Karpas-422 (cell line): ENCODE data around the gene NWD2. TPM values are rescaled to one million over a fixed set of nuclear protein-coding genes. Genes with fewer than 3 reads are reported as not detected.
"Not testable (repeated sequence)": the region's sequence is repeated elsewhere in the genome, so short reads cannot be mapped to it uniquely, and the experiment has no call there.

Experiments used
- DNase-seq: peaks from one replicate; pipeline ENCODE4 v3.0.0-alpha.2; 2015
- H2AFZ ChIP-seq: fragments of 200-600 bp; sonication (generic); 2 replicates; pipeline ENCODE4 v1.6.1; 2014; ENCODE audit warnings: antibody characterized with exemption, low read length, mixed read lengths
- H3K27ac ChIP-seq: fragments of 200-600 bp; sonication (generic); 2 replicates; pipeline ENCODE4 v1.5.1; 2014; ENCODE audit warnings: mild to moderate bottlenecking, low read length, moderate library complexity
- H3K27me3 ChIP-seq: fragments of 200-600 bp; sonication (generic); 2 replicates; pipeline ENCODE4 v1.6.1; 2014; ENCODE audit warnings: low read length, mixed read lengths
- H3K36me3 ChIP-seq: fragments of 200-600 bp; sonication (generic); 2 replicates; pipeline ENCODE4 v1.6.1; 2014; ENCODE audit warnings: low read length, mixed read lengths; ENCODE audit not compliant: insufficient read depth
- H3K4me1 ChIP-seq: fragments of 200-600 bp; sonication (generic); 2 replicates; pipeline ENCODE4 v1.6.1; 2014; ENCODE audit warnings: mild to moderate bottlenecking, low read length, mixed read lengths
- H3K4me2 ChIP-seq: fragments of 200-600 bp; sonication (generic); 2 replicates; pipeline ENCODE4 v1.6.1; 2014; ENCODE audit warnings: low read length, low read depth, mild to moderate bottlenecking; ENCODE audit not compliant: poor library complexity, severe bottlenecking
- H3K4me3 ChIP-seq: fragments of 200-600 bp; sonication (generic); 2 replicates; pipeline ENCODE4 v1.5.1; 2014; ENCODE audit warnings: mild to moderate bottlenecking, antibody characterized with exemption, low read length, mixed read lengths
- H3K79me2 ChIP-seq: fragments of 200-600 bp; sonication (generic); 2 replicates; pipeline ENCODE4 v1.6.1; 2014; ENCODE audit warnings: mild to moderate bottlenecking, low read length, mixed read lengths
- H3K9ac ChIP-seq: fragments of 200-600 bp; sonication (generic); 2 replicates; pipeline ENCODE4 v1.6.0; 2014; ENCODE audit warnings: low read length
- H3K9me2 ChIP-seq: fragments of 200-600 bp; sonication (generic), shearing (Covaris generic); replicated peaks from 2 replicates; pipeline ENCODE4 v1.6.0; 2014; ENCODE audit warnings: mild to moderate bottlenecking, low read length, moderate library complexity; ENCODE audit not compliant: insufficient read depth
- H3K9me3 ChIP-seq: fragments of 300-700, 200-600 bp; sonication (generic); 2 replicates; pipeline ENCODE4 v1.6.1; 2014; ENCODE audit warnings: low read length, mixed read lengths
- H4K20me1 ChIP-seq: fragments of 200-600 bp; sonication (generic); 2 replicates; pipeline ENCODE4 v1.6.1; 2014; ENCODE audit warnings: mild to moderate bottlenecking, antibody characterized with exemption, low read length, low read depth; ENCODE audit not compliant: insufficient read depth
- total RNA-seq: library from RNA; depleted of rRNA; stranded (reverse); fragments of >200 nt; shearing (Covaris generic); gene quantifications from 2 replicates; pipeline ENCODE4 v1.2.3, GENCODE V29; 2014; ENCODE audit warnings: low replicate concordance

Gene NWD2
- total RNA-seq, 1 experiment from 2014 or later, result not detected

DNA sequence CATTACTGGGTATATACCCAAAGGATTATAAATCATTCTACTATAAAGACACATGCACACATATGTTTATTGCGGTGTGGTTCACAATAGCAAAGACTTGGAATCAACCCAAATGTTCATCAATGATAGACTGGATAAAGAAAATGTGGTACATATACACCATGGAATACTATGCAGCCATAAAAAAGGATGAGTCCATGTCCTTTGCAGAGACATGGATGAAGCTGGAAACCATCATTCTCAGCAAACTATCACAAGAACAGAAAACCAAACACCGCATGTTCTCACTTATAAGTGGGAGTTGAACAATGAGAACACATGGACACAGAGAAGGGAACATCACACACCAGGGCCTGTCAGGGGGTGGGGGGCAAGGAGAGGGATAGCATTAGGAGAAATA, 169.1 kb downstream of the NWD2 start:
- H3K9me2 ChIP-seq, H2AFZ ChIP-seq, H3K9me3 ChIP-seq: not testable (repeated sequence)

DNA sequence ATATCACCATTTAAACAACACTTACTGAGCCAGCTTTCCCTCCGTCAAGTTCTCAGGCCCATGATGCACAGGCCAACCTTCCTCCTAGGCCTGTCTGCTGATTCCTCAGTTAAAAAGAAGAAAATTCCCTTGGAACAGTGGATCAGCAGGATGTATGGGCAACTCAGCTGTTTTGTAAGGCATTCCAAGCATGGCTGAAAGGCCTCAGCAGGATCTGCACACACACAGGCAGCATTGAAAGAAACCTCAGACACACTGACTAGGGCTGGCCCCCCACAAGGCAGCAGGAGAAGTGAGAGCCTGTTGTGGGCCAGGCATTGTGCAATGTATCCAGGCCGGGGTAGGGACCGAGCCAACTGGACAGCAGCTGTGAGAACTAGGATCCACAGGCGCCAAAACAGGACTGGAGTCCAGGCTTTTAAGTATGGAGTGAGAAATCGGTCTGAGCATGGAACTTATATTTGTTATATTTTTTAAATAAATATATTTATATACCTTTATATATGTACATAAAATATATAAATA, 171.4 kb downstream of the NWD2 start:
- no peak overlapping the region for H3K27ac ChIP-seq
- H3K9ac ChIP-seq, result no peak overlapping the region
- H4K20me1 ChIP-seq, result no peaks in the 10 kb centered on the region
- H3K4me3 ChIP-seq, result no peak overlapping the region
- H3K79me2 ChIP-seq, result no peaks in the 10 kb centered on the region
- H3K4me1 ChIP-seq, result no peaks in the 10 kb centered on the region
- no peak overlapping the region for H2AFZ ChIP-seq
- no peaks in the 10 kb centered on the region for H3K27me3 ChIP-seq
- no peak for DNase-seq
- H3K4me2 ChIP-seq, result no peak overlapping the region
- H3K36me3 ChIP-seq, result no peaks in the 10 kb centered on the region
- H3K9me2 ChIP-seq, result no peaks in the 10 kb centered on the region
- no peaks in the 10 kb centered on the region for H3K9me3 ChIP-seq

More for the DNA sequence above, 169.1 kb downstream of the NWD2 start:
- not testable (repeated sequence) for H4K20me1 ChIP-seq, H3K79me2 ChIP-seq, H3K4me3 ChIP-seq, H3K4me2 ChIP-seq, H3K4me1 ChIP-seq, DNase-seq, H3K9ac ChIP-seq, H3K27ac ChIP-seq, H3K27me3 ChIP-seq, H3K36me3 ChIP-seq

DNA sequence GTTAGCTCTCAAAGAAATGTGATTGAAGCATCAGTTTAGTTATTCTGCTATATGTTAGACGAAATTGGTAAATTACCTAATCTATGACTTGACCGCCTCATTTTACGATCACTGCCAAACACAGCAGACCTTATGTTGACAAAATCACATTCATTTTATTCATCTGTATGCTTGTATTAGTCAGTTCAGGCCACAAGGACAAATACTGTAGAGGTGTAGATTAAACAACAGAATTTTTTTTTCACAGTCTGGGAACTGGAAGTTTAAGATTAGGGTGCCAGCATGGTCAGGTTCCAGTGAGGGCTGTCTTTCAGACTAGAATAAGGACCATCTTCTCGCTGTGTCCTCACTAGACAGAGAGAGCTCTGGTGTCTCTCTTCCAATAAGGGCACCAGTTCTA, 177.1 kb downstream of the NWD2 start:
- no peak for DNase-seq
- H3K27ac ChIP-seq, result no peak overlapping the region

DNA sequence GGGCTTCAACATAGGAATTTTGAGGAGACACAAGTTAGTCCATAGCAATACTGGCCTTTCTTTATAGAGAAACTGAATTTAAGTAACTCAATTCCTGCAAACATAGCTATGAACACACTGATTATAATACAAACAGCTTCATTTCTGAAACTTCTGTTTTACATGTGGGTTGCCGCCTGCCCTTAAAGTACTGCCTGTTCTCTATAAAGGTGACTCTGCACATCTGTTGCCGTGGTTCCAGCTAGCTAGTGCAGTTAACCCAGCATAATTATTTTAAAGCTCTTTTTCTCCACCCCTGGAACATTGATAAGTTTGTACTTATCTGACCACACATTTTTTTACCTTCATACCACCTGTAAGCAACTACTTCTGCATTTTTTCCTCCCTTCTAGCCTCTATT, 177.6 kb downstream of the NWD2 start:
- no peaks in the 10 kb centered on the region for H3K9me3 ChIP-seq
- no peak overlapping the region for H3K4me2 ChIP-seq
- no peak for DNase-seq
- no peaks in the 10 kb centered on the region for H3K79me2 ChIP-seq
- H4K20me1 ChIP-seq, result no peaks in the 10 kb centered on the region
- H3K27ac ChIP-seq, result no peak overlapping the region
- no peak overlapping the region for H3K9ac ChIP-seq
- no peaks in the 10 kb centered on the region for H3K4me1 ChIP-seq
- no peak overlapping the region for H2AFZ ChIP-seq
- no peaks in the 10 kb centered on the region for H3K27me3 ChIP-seq
- no peak overlapping the region for H3K4me3 ChIP-seq
- peaks cover 8% of the 10 kb centered on the region; the same call in 1 of the 2 replicates for H3K9me2 ChIP-seq
- no peaks in the 10 kb centered on the region for H3K36me3 ChIP-seq

More for the DNA sequence above, 177.1 kb downstream of the NWD2 start:
- Histone ChIP-seq H3K27me3 (no peaks in the 10 kb centered on the region), H3K4me3 (no peak overlapping the region), H3K79me2 (no peaks in the 10 kb centered on the region), H4K20me1 (no peaks in the 10 kb centered on the region), H3K4me1 (no peaks in the 10 kb centered on the region), H3K9me2 (peaks cover 8% of the 10 kb centered on the region; the same call in 1 of the 2 replicates), H3K9ac (no peak overlapping the region), H3K9me3 (no peaks in the 10 kb centered on the region), H3K4me2 (no peak overlapping the region), H2AFZ (no peak overlapping the region), H3K36me3 (no peaks in the 10 kb centered on the region)

DNA sequence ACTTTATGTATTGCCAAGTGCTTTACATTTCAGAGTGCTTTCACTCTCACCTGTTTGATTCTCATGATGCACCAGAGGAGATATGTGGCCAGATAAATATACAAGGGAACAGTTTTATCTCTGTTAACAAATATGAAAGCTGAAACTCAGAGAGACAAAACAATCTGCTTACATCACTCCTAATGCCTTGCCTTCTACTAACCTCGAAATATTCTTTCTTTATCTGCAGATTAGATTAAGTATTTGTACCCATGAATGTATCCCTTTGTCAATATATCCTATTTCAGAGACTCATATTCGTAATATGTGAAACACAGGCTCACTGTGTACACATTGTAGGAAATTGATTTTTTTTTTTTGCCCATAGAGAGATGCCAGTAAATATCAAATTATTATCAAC, 178.1 kb downstream of the NWD2 start:
- Histone ChIP-seq H2AFZ (no peak overlapping the region), H3K79me2 (no peaks in the 10 kb centered on the region), H3K9me2 (peaks cover 8% of the 10 kb centered on the region; the same call in 1 of the 2 replicates), H3K4me3 (no peak overlapping the region), H3K36me3 (no peaks in the 10 kb centered on the region), H3K9ac (no peak overlapping the region), H3K4me1 (no peaks in the 10 kb centered on the region), H3K27me3 (no peaks in the 10 kb centered on the region), H3K4me2 (no peak overlapping the region), H4K20me1 (no peaks in the 10 kb centered on the region), H3K9me3 (no peaks in the 10 kb centered on the region), H3K27ac (no peak overlapping the region)
- DNase-seq, result no peak

DNA sequence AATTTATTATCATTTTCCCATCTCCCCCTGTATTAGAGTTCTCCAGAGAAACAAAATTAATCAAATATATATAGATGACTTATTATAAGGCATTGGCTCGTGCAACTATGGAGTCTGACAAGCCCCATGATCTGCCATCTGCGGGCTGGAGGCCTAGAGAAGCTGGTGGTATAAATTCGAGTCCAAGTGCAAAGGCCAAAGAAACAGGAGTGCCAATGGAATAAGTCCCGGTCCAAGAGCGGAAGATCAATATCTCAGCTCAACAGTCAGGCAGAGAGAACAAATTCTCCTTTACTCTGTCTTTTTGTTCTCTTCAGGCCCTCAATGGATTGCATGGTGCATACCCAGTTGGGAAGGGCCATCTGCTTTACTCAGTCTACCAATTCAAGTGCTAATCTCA, 178.8 kb downstream of the NWD2 start:
- Histone ChIP-seq H3K27ac (no peak overlapping the region), H3K4me1 (no peaks in the 10 kb centered on the region), H3K9me3 (no peaks in the 10 kb centered on the region), H4K20me1 (no peaks in the 10 kb centered on the region), H3K4me2 (no peak overlapping the region), H3K4me3 (no peak overlapping the region), H3K27me3 (no peaks in the 10 kb centered on the region), H3K9me2 (peaks cover 8% of the 10 kb centered on the region; the same call in 1 of the 2 replicates), H2AFZ (no peak overlapping the region), H3K9ac (no peak overlapping the region), H3K36me3 (no peaks in the 10 kb centered on the region), H3K79me2 (no peaks in the 10 kb centered on the region)
- DNase-seq, result no peak

DNA sequence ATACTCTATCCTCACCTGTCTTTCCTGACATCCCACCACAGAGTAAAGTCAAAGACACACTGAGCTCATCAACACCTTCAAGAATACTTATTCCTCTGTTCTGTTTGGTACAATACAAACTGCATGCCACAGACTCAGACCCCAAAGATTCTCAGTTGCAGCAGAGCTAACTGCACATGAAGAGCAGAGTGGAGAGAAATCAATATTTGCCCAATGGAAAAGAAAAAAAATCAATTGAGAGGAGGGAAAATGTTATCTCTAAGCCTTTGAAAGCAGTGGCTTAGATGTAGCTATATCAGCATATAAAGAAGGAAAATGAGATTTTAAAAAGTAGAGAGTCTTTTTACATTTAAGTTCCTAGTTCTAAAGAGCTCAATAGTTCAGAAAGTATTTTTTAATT, 180.2 kb downstream of the NWD2 start:
- Histone ChIP-seq H4K20me1 (no peaks in the 10 kb centered on the region), H3K4me1 (no peaks in the 10 kb centered on the region), H2AFZ (no peak overlapping the region), H3K9me3 (no peaks in the 10 kb centered on the region), H3K79me2 (no peaks in the 10 kb centered on the region), H3K36me3 (no peaks in the 10 kb centered on the region), H3K4me2 (no peak overlapping the region), H3K9me2 (peaks cover 8% of the 10 kb centered on the region; the same call in 1 of the 2 replicates), H3K27me3 (no peaks in the 10 kb centered on the region), H3K4me3 (no peak overlapping the region), H3K27ac (no peak overlapping the region), H3K9ac (no peak overlapping the region)
- peak; percentile 2 for DNase-seq

DNA sequence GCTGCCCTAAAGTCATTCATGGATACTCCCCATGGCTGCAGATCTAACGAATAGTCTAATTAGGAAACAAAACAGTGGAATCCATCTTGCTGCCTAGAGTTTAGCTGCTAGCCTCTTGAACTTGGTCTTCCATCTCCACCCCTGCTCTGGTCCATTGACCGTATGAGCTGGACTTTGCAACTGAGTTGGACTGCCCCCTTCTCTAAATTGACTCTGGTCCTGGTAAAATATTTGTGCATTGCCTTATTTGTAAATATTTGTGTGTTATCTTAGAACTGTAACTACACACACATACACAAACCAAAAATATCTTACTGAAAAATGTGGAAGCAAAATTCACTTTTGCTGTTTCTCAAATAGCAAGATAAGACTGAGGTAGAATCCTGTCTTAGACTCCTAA, 181.3 kb downstream of the NWD2 start:
- H4K20me1 ChIP-seq, result no peaks in the 10 kb centered on the region
- no peak overlapping the region for H3K9ac ChIP-seq
- no peaks in the 10 kb centered on the region for H3K9me3 ChIP-seq
- H3K79me2 ChIP-seq, result no peaks in the 10 kb centered on the region
- DNase-seq, result no peak
- no peaks in the 10 kb centered on the region for H3K36me3 ChIP-seq
- no peaks in the 10 kb centered on the region for H3K27me3 ChIP-seq
- H3K4me1 ChIP-seq, result no peaks in the 10 kb centered on the region
- peaks cover 8% of the 10 kb centered on the region; the same call in 1 of the 2 replicates for H3K9me2 ChIP-seq
- H3K4me3 ChIP-seq, result no peak overlapping the region
- no peak overlapping the region for H3K4me2 ChIP-seq
- H3K27ac ChIP-seq, result no peak overlapping the region
- no peak overlapping the region for H2AFZ ChIP-seq
